K562 (cell line): ENCODE measurements around the gene CD300E. TPM values are rescaled to one million over a fixed set of nuclear protein-coding genes. Genes with fewer than 3 reads are reported as not detected.

Experiments used
- ATAC-seq: fragments of 200-7000 bp; cut with Tn5 transposase; 3 replicates; pipeline ENCODE4 v1.9.1; 2020; ENCODE audit warnings: moderate library complexity
- BruUV-seq: library from RNA; stranded (reverse); fragments of 400-500 nt; replicated peaks from 2 replicates; lab custom pipeline; 2021; lab: Mats Ljungman, UMichigan
- CTCF ChIA-PET: fragments of 300-600 bp; formaldehyde crosslinking; extraction: SDS; loops from one replicate; lab custom pipeline; 2021; ENCODE audit warnings: low intra/inter-chr PET ratio; lab: Yijun Ruan, JAX
- POLR2A ChIA-PET: fragments of 300-600, 350-650 bp; sonication (Branson Sonifier 250); formaldehyde crosslinking; extraction: SDS; loops from one replicate; lab custom pipeline; 2021; ENCODE audit warnings: antibody characterized with exemption, inconsistent platforms; lab: Yijun Ruan, JAX
- DNase-seq, 4 experiments: peaks; one replicate each; pipeline versions ENCODE4 v3.0.0 to v3.0.0-alpha.2; 2011 to 2018; ENCODE audit warnings: low spot score in 3 of 4, mixed read lengths in 3 of 4; ENCODE audit errors: extremely low read depth in 1 of 4
- FAIRE-seq: peaks from 2 replicates; lab custom pipeline; 2011; peaks lifted over from hg19 to GRCh38; lab: Jason Lieb, UNC
- H2AFZ ChIP-seq: 2 replicates; pipeline ENCODE4 v1.6.0; 2011; ENCODE audit warnings: low read depth, low read length, control low read depth, inconsistent platforms
- H3K27ac ChIP-seq: fragments of 200-600 bp; 3 replicates; pipeline ENCODE4 v1.8.0; 2011; ENCODE audit warnings: low read depth, mild to moderate bottlenecking, control low read depth, inconsistent platforms, low read length, moderate library complexity, mixed read lengths; ENCODE audit errors: extremely low read depth
- H3K27me3 ChIP-seq, 2 experiments: fragments of 300-600 bp in 1 of 2; 2 replicates in 1 of 2; 3 replicates in 1 of 2; pipeline versions ENCODE4 v1.6.0 to v1.8.0; 2011; ENCODE audit warnings: inconsistent platforms in 2 of 2, low read length in 2 of 2, mild to moderate bottlenecking in 1 of 2, mixed read lengths in 1 of 2, moderate library complexity in 1 of 2; ENCODE audit not compliant: control insufficient read depth in 2 of 2, insufficient read depth in 2 of 2
- H3K36me3 ChIP-seq: fragments of 300-600 bp; 3 replicates; pipeline ENCODE4 v1.8.0; 2011; ENCODE audit warnings: mild to moderate bottlenecking, low read length, inconsistent platforms; ENCODE audit not compliant: control insufficient read depth, insufficient read depth
- H3K4me1 ChIP-seq, 2 experiments: fragments of 200-600 bp in 1 of 2; replicated peaks in 1 of 2; 2 replicates in 1 of 2; 3 replicates in 1 of 2; pipeline versions ENCODE4 v1.5.1 to v1.8.0; 2011; ENCODE audit warnings: inconsistent platforms in 2 of 2, low read length in 2 of 2, mild to moderate bottlenecking in 1 of 2, mixed read lengths in 1 of 2, moderate library complexity in 1 of 2; ENCODE audit not compliant: control insufficient read depth in 2 of 2, insufficient read depth in 2 of 2
- H3K4me2 ChIP-seq: 2 replicates; pipeline ENCODE4 v1.6.1; 2011; ENCODE audit warnings: low read length, control low read depth, inconsistent platforms, mixed read lengths; ENCODE audit not compliant: insufficient read depth
- H3K4me3 ChIP-seq: fragments of 200-600 bp; sonication (generic), shearing (Covaris generic); 2 replicates; pipeline ENCODE4 v1.5.1; 2016; ENCODE audit warnings: control low read depth, inconsistent platforms
- H3K79me2 ChIP-seq: fragments of 200-600 bp; 3 replicates; pipeline ENCODE4 v1.8.0; 2011; ENCODE audit warnings: low read length, inconsistent platforms; ENCODE audit not compliant: control insufficient read depth, insufficient read depth
- H3K9ac ChIP-seq, 2 experiments: 2 replicates each; pipeline versions ENCODE4 v1.6.0 to v1.6.1; 2011; ENCODE audit warnings: low read depth in 2 of 2, low read length in 2 of 2, control low read depth in 1 of 2, inconsistent platforms in 1 of 2, mild to moderate bottlenecking in 1 of 2, mixed read lengths in 1 of 2; ENCODE audit not compliant: insufficient read depth in 1 of 2
- H3K9me1 ChIP-seq: one replicate; pipeline ENCODE4 v1.6.0; 2011; ENCODE audit warnings: inconsistent platforms, mild to moderate bottlenecking, low read length, moderate library complexity; ENCODE audit not compliant: control insufficient read depth, insufficient read depth
- H3K9me3 ChIP-seq: replicated peaks from 2 replicates; pipeline ENCODE4 v1.5.1; 2011; ENCODE audit warnings: low read depth, low read length, inconsistent platforms; ENCODE audit not compliant: control insufficient read depth, insufficient read depth
- H4K20me1 ChIP-seq: replicated peaks from 2 replicates; pipeline ENCODE4 v1.6.1; 2011; ENCODE audit warnings: low read length, inconsistent platforms, mixed read lengths; ENCODE audit not compliant: control insufficient read depth, insufficient read depth
- BMI1 ChIP-seq: fragments of 150-350 bp; IDR thresholded peaks from 2 replicates; pipeline ENCODE4 v1.6.1; 2014; ENCODE audit warnings: low read length
- CBFA2T2 ChIP-seq: fragments of 450-650 bp; conservative IDR thresholded peaks from 2 replicates; pipeline ENCODE4 v1.6.1; 2017; ENCODE audit warnings: mild to moderate bottlenecking
- COPS2 ChIP-seq: fragments of 450-650 bp; conservative IDR thresholded peaks from 2 replicates; pipeline ENCODE4 v1.6.1; 2016; ENCODE audit warnings: mild to moderate bottlenecking, moderate library complexity
- NR0B1 ChIP-seq: fragments of 450-650 bp; IDR thresholded peaks from one replicate; pipeline ENCODE4 v1.6.1; 2018; ENCODE audit warnings: mild to moderate bottlenecking, moderate library complexity; ENCODE audit not compliant: partially characterized antibody
- PBX2 ChIP-seq, 2 experiments: IDR thresholded peaks in 1 of 2; conservative IDR thresholded peaks in 1 of 2; 2 replicates each; pipeline ENCODE4 v1.6.1; 2016; ENCODE audit warnings: low read depth in 2 of 2, mild to moderate bottlenecking in 1 of 2, missing compliant biosample characterization in 1 of 2, missing genetic modification characterization in 1 of 2, moderate library complexity in 1 of 2
- TSC22D4 ChIP-seq: fragments of 450-650 bp; IDR thresholded peaks from 2 replicates; pipeline ENCODE4 v1.6.1; 2016; ENCODE audit warnings: missing genetic modification characterization, missing biosample characterization, control low read depth
- ZBTB40 ChIP-seq, 2 experiments: fragments of 450-650 bp in 1 of 2; sonication (generic) in 1 of 2; formaldehyde crosslinking in 1 of 2; IDR thresholded peaks; 2 replicates each; pipeline versions ENCODE4 v1.7.1 to v1.9.0; 2016 to 2022; ENCODE audit warnings: inconsistent platforms in 1 of 2, mild to moderate bottlenecking in 1 of 2, missing genetic modification reagents in 1 of 2
- ZNF696 ChIP-seq: fragments of 250-450 bp; sonication (Bioruptor Pico); conservative IDR thresholded peaks from 2 replicates; pipeline ENCODE4 v1.4.0; 2020; ENCODE audit warnings: mild to moderate bottlenecking, moderate library complexity
- WGBS: fragments of 100-300 bp; shearing (Covaris generic); methylation state at CpG from one replicate; pipeline ENCODE4 v1.1.6; 2016; ENCODE audit warnings: low coverage, mixed read lengths; ENCODE audit not compliant: insufficient coverage; ENCODE audit errors: missing lambda C conversion rate; 5-methylcytosine and 5-hydroxymethylcytosine counted together
- in situ Hi-C: fragments of 300-500 bp; cut with MboI; formaldehyde crosslinking; loops from 4 replicates; pipeline ENCODE4 v1.15.0; 2018; ENCODE audit warnings: inconsistent platforms, mixed read lengths
- intact Hi-C: fragments of 100-400 bp; cut with micrococcal nuclease; formaldehyde crosslinking; loops from 2 replicates; pipeline ENCODE4 v1.14.2; 2022
- polyA plus RNA-seq, 8 experiments: library from polyadenylated mRNA; depleted of rRNA in 4 of 8; stranded (reverse) in 5 of 8; unstranded in 3 of 8; fragments of >200 nt; fragmentation: Nextera tagmentation in 2 of 8; fragmentation: Illumina TruSeq in 1 of 8; extraction: Ambion mirVana in 2 of 8; extraction: Trizol in 1 of 8; gene quantifications; 2 replicates each; pipeline versions ENCODE4 v1.2.1 to v1.2.3, GENCODE V29; 2011 to 2014; ENCODE audit warnings: inconsistent platforms in 1 of 8, missing spikeins in 1 of 8
- total RNA-seq, 7 experiments: library from RNA; depleted of rRNA in 6 of 7; stranded (reverse); fragments of >200 nt in 6 of 7; fragmentation: Illumina TruSeq in 2 of 7; extraction: Trizol in 2 of 7; gene quantifications; 2 replicates each; pipeline versions ENCODE4 v1.2.1 to v1.2.3, GENCODE V29; 2011 to 2021; ENCODE audit warnings: low replicate concordance in 1 of 7

CD300E gene
- total and polyA plus RNA-seq, 9 of the 15 experiments (the other 6 are each of a cell fraction or from before 2014, with no cell fraction given): not detected

GRCh38 chr17:74599448-74599939, 24.0 kb downstream of the CD300E start:
- POLR2A ChIA-PET: no interaction called here
- FAIRE-seq: no peak
- Histone ChIP-seq H3K4me3 (no peak overlapping the region), H3K9me1 (no peaks in the 10 kb centered on the region), H3K27ac (no peak overlapping the region), H3K4me2 (no peak overlapping the region), H2AFZ (no peak overlapping the region), H3K4me1 (no peaks in the 10 kb centered on the region), H3K36me3 (no peaks in the 10 kb centered on the region), H3K9ac (no peak overlapping the region), H3K79me2 (no peaks in the 10 kb centered on the region), H4K20me1 (no peaks in the 10 kb centered on the region), H3K9me3 (no peaks in the 10 kb centered on the region), H3K27me3 (peaks cover 0 to 33% of the 10 kb centered on the region in 2 experiments; a peak in 2 of 5 replicates)
- no peak for DNase-seq
- 1% methylated on average over 10 of the region's 10 CpGs for WGBS
- BruUV-seq: no TSS peak
- CTCF ChIA-PET: no interaction called here
- ATAC-seq: no peak
- in situ Hi-C loops (loop anchor here (10.0 kb wide), 1 partner anchor 225 kb away; no protein-coding TSS in a partner anchor), intact Hi-C loops (no loop called here)
- TF ChIP-seq COPS2 (no peak), NR0B1 (no peak), ZBTB40 (IDR thresholded peaks at IDR 0.05) (no peak), ZBTB40 (CRISPR knock-in tag; IDR thresholded peaks at IDR 0.05) (no peak), BMI1 (no peak), ZNF696 (CRISPR knock-in tag) (no peak), CBFA2T2 (no peak), PBX2 (CRISPR knock-in tag; IDR thresholded peaks at IDR 0.05; ENCODE audit: low read depth) (no peak), PBX2 (tag; conservative IDR thresholded peaks at IDR 0.05; ENCODE audit: low read depth) (no peak), TSC22D4 (no peak)
